Activated T-cell treated with anti-CD3 and anti-CD28 coated beads, Interleukin-2, amount 50 U/mL, for 4 hours (primary cell): ENCODE results near the gene ZNF428. TPM values are rescaled to one million over a fixed set of nuclear protein-coding genes. Genes with fewer than 3 reads are reported as not detected.
"Not testable (repeated sequence)": the region's sequence is repeated elsewhere in the genome, so short reads cannot be mapped to it uniquely, and the experiment has no call there.

ENCODE experiments used
- ATAC-seq, 2 donors: fragments of 200-7000 bp; cut with Tn5 transposase; one replicate each; pipeline ENCODE4 v1.10.0; 2021
- DNase-seq: peaks from one replicate; pipeline ENCODE4 v3.0.0-alpha.2; 2020
- H3K27me3 Mint-ChIP-seq: one replicate; pipeline ENCODE4 v1.8.0; 2021; ENCODE audit warnings: low read depth, mixed read lengths
- H3K36me3 Mint-ChIP-seq: one replicate; pipeline ENCODE4 v1.8.0; 2022; ENCODE audit warnings: mixed read lengths; ENCODE audit not compliant: insufficient read depth
- H3K4me1 Mint-ChIP-seq: one replicate; pipeline ENCODE4 v1.8.0; 2021; ENCODE audit warnings: low read depth, mixed read lengths
- H3K4me3 Mint-ChIP-seq: one replicate; pipeline ENCODE4 v1.8.0; 2021; ENCODE audit warnings: mild to moderate bottlenecking, moderate library complexity, mixed read lengths
- H3K9me3 Mint-ChIP-seq: one replicate; pipeline ENCODE4 v1.8.0; 2021; ENCODE audit warnings: mixed read lengths
- total RNA-seq, 3 donors: library from RNA; stranded (reverse); gene quantifications; one replicate each; pipeline ENCODE4 v1.2.1, GENCODE V29; 2021

The ZNF428 gene
- total RNA-seq, 3 donors from 2014 or later, result 20.6 to 27.6 (median 25.5) TPM

DNA sequence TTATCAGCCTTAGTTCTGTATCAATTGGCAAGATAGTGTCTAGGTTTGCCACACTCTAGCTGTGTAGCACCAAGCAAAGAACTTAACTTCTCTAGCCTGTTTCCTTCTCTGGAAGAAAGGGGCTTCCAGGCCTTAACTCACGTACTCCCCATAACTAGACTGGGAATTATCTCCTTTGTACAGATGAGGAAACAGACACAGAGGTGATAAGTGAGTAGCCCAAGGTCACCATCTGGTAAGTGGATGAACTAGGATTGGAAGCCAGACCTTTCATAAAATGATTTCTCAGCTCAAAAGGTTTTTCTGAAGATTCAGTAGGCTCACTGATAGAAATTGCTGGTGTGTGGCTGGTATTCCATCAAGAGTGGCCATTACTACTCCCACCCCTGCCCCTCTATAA lies 3.1 kb downstream of the ZNF428 start:
- no peak for DNase-seq
- Mint-ChIP-seq H3K36me3 (peaks cover 10% of the 10 kb centered on the region), H3K4me1 (peaks cover 18% of the 10 kb centered on the region), H3K4me3 (no peak overlapping the region), H3K27me3 (no peaks in the 10 kb centered on the region), H3K9me3 (no peaks in the 10 kb centered on the region)
- no peak for ATAC-seq

DNA sequence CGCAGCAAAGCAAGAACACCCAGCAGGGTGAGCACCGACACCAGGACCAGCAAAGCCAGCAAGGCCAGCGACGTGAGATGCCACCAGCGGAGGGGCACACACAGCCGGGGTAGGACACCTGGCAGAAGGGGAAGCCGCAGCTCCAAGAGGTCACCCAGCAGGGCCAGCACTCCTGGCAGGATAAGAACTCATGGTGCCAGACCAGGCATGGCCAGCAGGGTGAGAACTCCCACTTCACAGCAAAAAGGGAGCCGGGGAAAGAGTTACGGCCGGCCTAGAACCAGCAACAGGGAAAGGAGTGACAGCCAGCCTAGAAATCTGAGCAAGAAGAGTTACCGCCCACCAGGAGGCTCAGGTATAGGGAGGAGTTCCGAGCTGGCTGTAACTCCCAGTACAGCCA lies 7.1 kb downstream of the ZNF428 start:
- H3K36me3 Mint-ChIP-seq, result peaks cover 17% of the 10 kb centered on the region
- DNase-seq, result no peak
- peaks cover 9% of the 10 kb centered on the region for H3K4me1 Mint-ChIP-seq
- no peaks in the 10 kb centered on the region for H3K9me3 Mint-ChIP-seq
- H3K27me3 Mint-ChIP-seq, result no peaks in the 10 kb centered on the region
- no peak overlapping the region for H3K4me3 Mint-ChIP-seq
- no peak for ATAC-seq

DNA sequence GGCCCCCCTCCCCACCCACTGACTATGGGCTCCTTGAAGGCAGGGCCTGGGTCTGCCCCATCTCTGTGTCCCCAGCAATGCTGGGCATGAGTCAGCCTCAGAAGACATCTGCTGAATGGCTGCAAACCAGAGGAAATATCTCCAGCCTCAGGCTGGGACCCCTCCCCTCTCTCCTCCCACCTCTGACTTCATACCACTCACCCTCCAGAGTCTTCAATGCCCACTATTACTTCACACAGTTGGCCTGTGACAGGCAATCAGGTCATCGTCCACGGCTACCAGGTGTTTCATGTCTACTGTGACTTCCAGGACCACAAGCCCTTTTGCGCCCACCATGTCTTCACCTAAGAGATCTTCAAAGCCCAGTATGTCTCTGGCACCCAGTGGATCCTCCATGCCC lies 7.6 kb downstream of the ZNF428 start, which contains the start of gene SRRM5:
Gene SRRM5 (plus strand): TSS at position 301 of the 400 bp plus-strand sequence. CDS start 34 bp downstream, at position 335.
- Mint-ChIP-seq H3K36me3 (peaks cover 17% of the 10 kb centered on the region), H3K4me1 (peaks cover 9% of the 10 kb centered on the region), H3K9me3 (no peaks in the 10 kb centered on the region), H3K27me3 (no peaks in the 10 kb centered on the region), H3K4me3 (no peak within 1 kb of the TSS)
- DNase-seq (no peak), ATAC-seq (no peak)

DNA sequence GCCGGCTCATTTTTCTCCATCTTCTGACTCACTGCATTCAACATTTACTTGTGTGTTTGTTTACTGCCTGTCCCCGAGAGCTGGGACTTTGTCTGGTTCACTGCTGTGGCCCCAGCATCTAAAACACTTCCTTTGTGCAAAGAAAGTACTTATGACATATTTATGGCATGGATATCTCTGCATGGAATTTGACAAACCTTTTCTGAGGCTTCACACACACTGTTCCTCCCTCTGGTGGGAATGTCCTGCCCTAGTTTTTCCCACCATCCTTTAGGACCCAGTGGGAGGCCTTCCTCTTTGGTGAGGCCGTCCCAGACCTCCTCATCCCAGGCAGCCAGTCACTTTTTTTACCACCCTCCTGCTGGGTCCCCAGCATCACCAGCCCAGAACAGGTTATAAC lies 8.9 kb downstream of the ZNF428 start:
- H3K27me3 Mint-ChIP-seq, result no peaks in the 10 kb centered on the region
- no peaks in the 10 kb centered on the region for H3K9me3 Mint-ChIP-seq
- peaks cover 17% of the 10 kb centered on the region for H3K36me3 Mint-ChIP-seq
- no peak for ATAC-seq
- H3K4me3 Mint-ChIP-seq, result no peak overlapping the region
- peaks cover 9% of the 10 kb centered on the region for H3K4me1 Mint-ChIP-seq
- DNase-seq, result no peak

DNA sequence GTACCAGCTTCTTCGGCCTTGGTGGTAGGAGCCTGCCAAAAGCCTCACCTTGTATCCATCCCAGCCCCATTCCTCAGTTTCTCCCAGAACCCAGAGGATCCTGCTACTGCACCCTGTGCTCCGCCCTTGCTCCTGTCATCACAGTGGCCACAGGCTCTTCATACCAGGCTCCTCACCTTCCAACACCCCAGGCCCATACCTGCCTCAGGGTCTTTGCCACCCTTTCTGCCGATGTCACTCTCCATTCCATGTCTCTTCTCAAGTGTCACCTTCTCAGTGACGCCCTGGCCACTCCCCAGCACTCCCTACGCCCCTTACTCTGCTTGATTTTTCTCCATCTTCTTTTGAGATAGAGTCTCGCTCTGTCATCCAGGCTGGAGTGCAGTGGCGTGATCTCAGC lies 9.6 kb downstream of the ZNF428 start:
- ATAC-seq (no peak), DNase-seq (no peak)
- H3K4me1 Mint-ChIP-seq, result peaks cover 9% of the 10 kb centered on the region
- no peaks in the 10 kb centered on the region for H3K27me3 Mint-ChIP-seq
- H3K36me3 Mint-ChIP-seq, result peaks cover 17% of the 10 kb centered on the region
- no peak overlapping the region for H3K4me3 Mint-ChIP-seq
- H3K9me3 Mint-ChIP-seq, result no peaks in the 10 kb centered on the region

DNA sequence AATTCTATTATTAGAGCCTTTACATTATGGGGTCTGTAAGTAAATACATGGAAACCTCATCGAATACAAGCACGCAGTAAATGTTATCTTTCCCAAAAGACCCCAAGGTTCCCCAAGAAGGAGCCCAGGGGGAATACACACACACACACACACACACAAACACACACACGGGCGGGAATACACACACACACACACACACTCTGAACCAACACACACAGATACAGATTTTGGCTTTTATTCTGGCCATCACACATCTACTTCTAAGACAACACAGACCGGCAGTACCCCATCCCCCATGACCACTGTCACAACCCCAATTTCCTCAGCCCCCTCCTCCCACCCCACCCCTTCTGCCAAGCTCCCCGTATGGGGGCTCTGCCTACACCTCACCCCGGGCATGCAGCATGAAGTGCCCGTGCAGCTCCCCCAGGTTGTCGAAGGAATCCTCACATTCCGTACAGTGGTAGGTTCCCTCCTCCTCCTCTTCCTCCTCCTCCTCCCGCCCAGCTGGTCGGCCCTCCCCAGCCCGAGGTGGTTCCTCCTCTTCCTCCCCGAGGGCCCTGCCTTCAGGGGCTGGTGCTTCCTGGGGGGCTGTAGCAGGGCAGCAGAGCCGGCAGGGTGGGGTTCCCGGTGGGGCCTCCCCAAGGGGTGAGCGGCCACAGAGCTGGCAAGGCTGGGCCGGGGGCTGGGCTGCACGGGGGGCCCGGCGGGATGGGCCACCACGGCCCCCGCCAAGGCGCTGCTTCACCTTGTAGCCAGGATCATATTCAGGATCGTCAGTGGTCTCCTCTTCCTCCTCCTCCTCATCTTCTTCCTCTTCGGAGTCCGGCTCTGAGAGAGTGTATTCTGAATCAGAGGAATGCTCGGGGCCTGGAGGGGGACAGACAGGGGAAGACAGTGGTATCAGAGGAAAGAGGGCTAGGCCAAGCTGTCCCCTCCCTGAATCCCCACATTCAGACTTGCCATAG lies 11.9 kb downstream of the ZNF428 start:
- ATAC-seq, result no peak
- Mint-ChIP-seq H3K36me3 (peaks cover 12% of the 10 kb centered on the region), H3K4me1 (peaks cover 8% of the 10 kb centered on the region), H3K9me3 (no peaks in the 10 kb centered on the region), H3K27me3 (no peaks in the 10 kb centered on the region), H3K4me3 (no peak overlapping the region)
- DNase-seq, result no peak

DNA sequence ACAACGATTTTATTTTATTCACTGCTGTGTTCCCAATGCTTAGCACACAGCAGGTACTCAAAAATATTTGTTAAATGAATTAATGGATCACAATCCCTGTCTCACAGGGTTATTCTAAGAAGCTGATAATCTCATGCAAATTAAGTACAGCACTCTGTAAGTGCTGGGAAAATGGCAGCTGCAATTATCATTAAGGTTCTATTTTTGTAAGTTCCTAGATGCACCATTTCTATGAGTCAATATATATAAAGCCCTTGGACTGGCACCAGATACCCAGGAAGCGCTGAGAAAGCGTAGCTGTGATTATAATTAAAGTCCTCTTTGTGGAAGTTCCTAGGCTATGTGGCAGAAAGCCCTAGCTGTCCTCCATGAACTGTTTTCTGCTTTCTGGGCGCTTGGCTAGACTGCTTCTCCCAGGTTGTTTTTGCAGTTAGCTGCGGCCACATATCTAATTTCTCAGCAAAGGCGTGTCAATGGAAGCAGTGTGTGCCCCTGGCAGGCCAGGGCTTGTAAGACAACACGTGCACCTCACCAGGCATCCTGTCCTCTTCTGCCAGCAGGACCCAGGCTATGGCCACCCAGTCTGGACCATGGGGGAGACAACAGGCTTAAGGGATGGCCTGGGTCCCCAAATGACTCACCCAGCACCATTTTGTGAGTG lies 12.7 kb downstream of the ZNF428 start:
- DNase-seq (no peak), ATAC-seq (no peak)
- Mint-ChIP-seq H3K27me3 (no peaks in the 10 kb centered on the region), H3K9me3 (no peaks in the 10 kb centered on the region), H3K36me3 (peaks cover 8% of the 10 kb centered on the region), H3K4me1 (peaks cover 5% of the 10 kb centered on the region), H3K4me3 (no peak overlapping the region)

DNA sequence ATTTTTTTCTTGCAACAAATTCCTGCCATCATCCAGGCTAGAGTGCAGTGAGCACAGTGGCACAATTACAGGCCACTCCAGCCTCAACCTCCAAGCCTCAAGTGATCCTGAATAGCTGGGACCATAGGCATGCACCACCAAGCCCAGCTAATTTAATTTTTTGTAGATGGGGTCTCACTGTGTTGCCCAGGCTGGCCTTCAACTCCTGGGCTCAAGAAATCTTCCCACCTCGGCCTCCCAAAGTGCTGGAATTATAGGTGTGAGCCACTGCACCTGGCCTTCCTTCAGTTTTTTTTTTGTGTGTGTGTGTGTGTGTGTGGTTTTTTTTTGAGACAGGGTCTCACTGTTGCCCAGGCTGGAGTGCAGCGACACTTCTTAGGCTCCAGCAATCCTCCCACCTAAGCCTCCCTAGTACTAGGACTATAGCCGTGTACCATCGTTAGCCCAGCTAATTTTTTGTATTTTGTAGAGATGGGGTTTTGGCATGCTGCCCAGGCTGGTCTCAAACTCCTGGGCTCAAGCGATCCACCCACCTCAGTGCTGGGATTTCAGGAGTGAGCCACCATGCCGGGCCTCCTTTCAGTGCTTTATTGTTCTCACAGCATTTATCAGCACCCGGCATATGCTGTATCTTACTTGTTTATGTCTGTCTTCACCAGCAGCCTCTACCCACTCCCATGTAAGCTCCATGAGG lies 13.4 kb downstream of the ZNF428 start:
- no peak for DNase-seq
- Mint-ChIP-seq H3K4me3 (no peak overlapping the region), H3K27me3 (no peaks in the 10 kb centered on the region), H3K4me1 (peaks cover 5% of the 10 kb centered on the region), H3K36me3 (peaks cover 10% of the 10 kb centered on the region), H3K9me3 (no peaks in the 10 kb centered on the region)
- ATAC-seq, result no peak

DNA sequence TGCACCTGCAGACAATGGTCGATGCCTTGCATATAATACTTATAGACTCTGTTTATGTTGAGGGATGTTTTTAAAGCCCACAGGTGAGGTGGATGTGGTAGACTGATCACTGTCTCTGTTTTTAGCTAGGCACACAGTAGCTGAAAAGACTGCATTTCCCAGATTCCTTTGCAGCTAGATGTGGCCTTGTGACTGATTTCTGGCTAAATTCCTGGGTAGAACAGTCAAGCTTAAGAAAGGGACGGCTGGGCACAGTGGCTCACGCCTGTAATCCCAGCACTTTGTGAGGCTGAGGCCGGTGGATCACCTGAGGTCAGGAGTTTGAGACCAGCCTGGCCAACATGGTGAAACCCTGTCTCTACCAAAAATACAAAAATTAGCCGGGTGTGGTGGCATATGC lies 19.1 kb downstream of the ZNF428 start:
- not testable (repeated sequence) for H3K4me3 Mint-ChIP-seq, DNase-seq, H3K9me3 Mint-ChIP-seq, H3K36me3 Mint-ChIP-seq, H3K27me3 Mint-ChIP-seq, ATAC-seq
- peaks cover 24% of the 10 kb centered on the region for H3K4me1 Mint-ChIP-seq

DNA sequence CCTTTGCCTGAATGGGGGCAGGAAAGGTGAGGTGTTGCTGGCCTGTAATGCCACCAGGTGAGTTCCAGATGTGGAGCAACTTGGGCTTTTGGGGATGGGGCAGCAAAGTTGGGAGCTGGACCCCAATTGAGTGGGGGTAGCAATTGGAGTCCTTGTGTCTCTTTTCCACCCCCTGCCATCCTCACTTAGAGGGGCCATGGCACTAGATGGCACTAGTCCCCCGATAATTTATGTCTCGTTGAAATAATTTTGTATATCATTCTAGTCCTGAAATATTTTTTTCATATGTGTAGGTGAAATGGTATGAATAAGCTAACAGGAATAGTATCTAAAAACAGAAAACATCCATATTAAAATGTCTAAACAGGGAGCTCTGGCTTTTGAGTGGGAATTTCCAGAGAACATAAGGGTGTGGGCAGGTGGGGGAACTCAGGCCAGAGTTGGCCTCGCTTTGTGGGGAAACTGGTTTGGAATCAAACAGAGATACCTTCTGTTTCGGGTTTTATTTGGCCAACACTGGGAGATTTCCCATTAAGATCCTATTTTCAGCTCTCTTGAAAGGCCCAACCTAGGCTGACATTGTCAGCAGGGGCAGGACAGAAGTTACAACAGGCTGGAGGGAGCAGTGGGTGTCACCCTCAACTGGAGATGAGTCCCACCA lies 19.7 kb downstream of the ZNF428 start:
- no peak for ATAC-seq
- peaks cover 26% of the 10 kb centered on the region for H3K4me1 Mint-ChIP-seq
- no peaks in the 10 kb centered on the region for H3K9me3 Mint-ChIP-seq
- no peak overlapping the region for H3K4me3 Mint-ChIP-seq
- H3K27me3 Mint-ChIP-seq, result no peaks in the 10 kb centered on the region
- DNase-seq, result no peak
- peaks cover 3% of the 10 kb centered on the region for H3K36me3 Mint-ChIP-seq

DNA sequence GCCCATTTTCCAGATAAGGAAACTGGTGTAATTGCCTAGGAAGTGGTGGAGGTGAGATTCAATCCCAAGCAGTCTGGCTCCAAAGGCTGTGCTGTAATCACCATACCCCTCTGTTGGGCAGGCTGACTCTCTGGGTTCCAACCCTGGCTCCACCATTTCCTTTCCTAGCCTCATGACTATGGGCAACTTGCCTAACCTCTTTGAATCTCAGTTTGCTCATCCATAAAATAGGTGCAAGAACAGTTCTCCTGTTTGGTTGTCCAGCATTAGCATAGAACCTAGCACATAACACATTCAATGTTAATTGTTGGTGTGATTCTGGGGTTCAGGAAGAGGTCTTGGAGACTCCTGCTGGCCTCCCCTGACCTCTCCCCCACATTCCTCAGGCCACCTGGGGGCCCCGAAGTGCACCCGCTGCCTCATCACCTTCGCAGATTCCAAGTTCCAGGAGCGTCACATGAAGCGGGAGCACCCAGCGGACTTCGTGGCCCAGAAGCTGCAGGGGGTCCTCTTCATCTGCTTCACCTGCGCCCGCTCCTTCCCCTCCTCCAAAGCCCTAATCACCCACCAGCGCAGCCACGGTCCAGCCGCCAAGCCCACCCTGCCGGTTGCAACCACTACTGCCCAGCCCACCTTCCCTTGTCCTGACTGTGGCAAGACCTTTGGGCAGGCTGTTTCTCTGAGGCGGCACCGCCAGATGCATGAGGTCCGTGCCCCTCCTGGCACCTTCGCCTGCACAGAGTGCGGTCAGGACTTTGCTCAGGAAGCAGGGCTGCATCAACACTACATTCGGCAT lies 20.8 kb downstream of the ZNF428 start:
- Mint-ChIP-seq H3K36me3 (peaks cover 7% of the 10 kb centered on the region), H3K4me1 (peaks cover 29% of the 10 kb centered on the region), H3K9me3 (no peaks in the 10 kb centered on the region), H3K27me3 (no peaks in the 10 kb centered on the region), H3K4me3 (no peak overlapping the region)
- DNase-seq (no peak), ATAC-seq (no peak)

DNA sequence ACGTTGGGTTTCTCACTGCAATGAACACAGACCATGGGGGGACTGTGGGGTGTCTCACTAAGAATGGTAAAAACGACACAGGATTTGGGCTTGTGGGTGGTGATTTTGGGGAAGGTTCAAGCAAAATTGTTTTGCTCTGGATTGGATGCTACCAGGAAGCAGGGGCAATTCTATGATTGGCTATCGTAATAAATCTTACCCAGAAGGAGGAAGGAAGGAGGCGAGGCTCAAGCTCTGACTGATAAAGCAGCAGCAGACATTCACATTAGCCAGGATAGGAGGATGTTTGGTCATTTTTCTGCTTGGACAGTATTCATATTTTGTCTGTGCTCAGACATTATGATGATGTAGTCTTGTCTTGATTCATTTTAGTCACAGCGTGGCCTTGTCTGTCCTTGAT lies 21.6 kb downstream of the ZNF428 start:
- peaks cover 11% of the 10 kb centered on the region for H3K36me3 Mint-ChIP-seq
- ATAC-seq (no peak), DNase-seq (no peak)
- H3K4me1 Mint-ChIP-seq, result peaks cover 34% of the 10 kb centered on the region
- peak overlapping the region; percentile 99 for H3K4me3 Mint-ChIP-seq
- H3K9me3 Mint-ChIP-seq, result no peaks in the 10 kb centered on the region
- no peaks in the 10 kb centered on the region for H3K27me3 Mint-ChIP-seq

DNA sequence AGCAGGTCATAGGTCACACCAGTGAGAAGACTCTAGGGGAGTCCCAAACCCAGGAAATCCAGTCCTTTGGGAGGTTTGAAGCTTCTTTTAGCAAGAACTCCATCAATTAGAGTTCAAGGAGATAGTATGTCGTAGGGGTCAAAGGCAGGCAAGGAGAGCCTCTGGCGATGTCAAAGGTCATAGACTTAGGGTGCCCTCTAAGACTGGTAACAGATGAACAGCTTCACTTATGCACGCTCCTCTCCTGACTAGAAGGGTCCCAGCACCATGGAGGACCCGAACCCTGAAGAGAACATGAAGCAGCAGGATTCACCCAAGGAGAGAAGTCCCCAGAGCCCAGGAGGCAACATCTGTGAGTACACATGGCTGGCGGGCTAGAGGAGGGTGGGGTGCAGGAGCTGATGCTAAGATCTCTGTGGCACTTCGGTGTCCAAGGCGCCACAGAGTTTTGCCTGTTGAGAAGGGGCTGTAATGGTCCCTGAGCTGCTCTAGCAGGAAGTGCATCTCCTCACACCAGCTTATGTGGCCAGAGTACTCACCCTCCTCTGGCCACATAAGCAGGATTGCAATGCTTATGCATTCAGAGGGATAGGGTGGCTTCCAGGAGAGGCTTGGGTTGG lies 22.5 kb downstream of the ZNF428 start:
- H3K9me3 Mint-ChIP-seq, result no peaks in the 10 kb centered on the region
- ATAC-seq (no peak), DNase-seq (no peak)
- peaks cover 34% of the 10 kb centered on the region for H3K4me1 Mint-ChIP-seq
- no peaks in the 10 kb centered on the region for H3K27me3 Mint-ChIP-seq
- H3K4me3 Mint-ChIP-seq, result peak overlapping the region; percentile 99
- peaks cover 15% of the 10 kb centered on the region for H3K36me3 Mint-ChIP-seq
